Measurements from ENCODE around the gene TEK. TPM values are rescaled to one million over a fixed set of nuclear protein-coding genes. Genes with fewer than 3 reads are reported as not detected.

The TEK gene
- polyA plus RNA-seq, 2 of the 4 experiments (the other 2 are of a cell fraction) = 0.04 TPM; not detected in 1

DNA sequence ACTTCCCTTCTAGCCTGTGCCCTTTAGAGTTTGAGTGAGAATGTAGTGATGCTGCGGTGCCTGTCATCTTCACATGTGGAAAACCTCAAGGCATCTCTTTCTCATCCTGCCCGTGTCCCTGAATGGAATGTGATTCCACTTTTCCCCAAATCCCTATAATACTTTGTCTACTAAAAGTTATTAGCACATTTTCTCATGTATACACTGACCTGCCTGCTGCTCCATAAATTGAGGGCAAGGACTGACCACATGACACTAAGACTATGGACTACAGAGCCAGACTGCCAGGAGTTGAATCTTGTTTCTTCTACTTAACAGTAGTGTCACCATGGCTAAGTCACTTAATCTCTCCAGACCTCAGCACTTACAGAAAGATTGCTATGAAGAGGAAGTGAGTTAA is 93.0 kb downstream of the TEK start (continued):
- TF ChIP-seq, protein P1, sequence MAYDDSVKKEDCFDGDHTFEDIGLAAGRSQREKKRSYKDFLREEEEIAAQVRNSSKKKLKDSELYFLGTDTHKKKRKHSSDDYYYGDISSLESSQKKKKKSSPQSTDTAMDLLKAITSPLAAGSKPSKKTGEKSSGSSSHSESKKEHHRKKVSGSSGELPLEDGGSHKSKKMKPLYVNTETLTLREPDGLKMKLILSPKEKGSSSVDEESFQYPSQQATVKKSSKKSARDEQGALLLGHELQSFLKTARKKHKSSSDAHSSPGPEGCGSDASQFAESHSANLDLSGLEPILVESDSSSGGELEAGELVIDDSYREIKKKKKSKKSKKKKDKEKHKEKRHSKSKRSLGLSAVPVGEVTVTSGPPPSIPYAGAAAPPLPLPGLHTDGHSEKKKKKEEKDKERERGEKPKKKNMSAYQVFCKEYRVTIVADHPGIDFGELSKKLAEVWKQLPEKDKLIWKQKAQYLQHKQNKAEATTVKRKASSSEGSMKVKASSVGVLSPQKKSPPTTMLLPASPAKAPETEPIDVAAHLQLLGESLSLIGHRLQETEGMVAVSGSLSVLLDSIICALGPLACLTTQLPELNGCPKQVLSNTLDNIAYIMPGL (CRISPR knock-in tag; IDR thresholded peaks at IDR 0.05; ENCODE audit: borderline replicate concordance) = no peak
- TF ChIP-seq, protein P2, sequence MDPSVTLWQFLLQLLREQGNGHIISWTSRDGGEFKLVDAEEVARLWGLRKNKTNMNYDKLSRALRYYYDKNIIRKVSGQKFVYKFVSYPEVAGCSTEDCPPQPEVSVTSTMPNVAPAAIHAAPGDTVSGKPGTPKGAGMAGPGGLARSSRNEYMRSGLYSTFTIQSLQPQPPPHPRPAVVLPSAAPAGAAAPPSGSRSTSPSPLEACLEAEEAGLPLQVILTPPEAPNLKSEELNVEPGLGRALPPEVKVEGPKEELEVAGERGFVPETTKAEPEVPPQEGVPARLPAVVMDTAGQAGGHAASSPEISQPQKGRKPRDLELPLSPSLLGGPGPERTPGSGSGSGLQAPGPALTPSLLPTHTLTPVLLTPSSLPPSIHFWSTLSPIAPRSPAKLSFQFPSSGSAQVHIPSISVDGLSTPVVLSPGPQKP (IDR thresholded peaks at IDR 0.05; ENCODE audit: low read depth, low read length) = no peak
- TF ChIP-seq CHD4 (IDR thresholded peaks at IDR 0.05; ENCODE audit: borderline replicate concordance) (no peak), KDM1A (IDR thresholded peaks at IDR 0.05; ENCODE audit: low read depth) (no peak), HOXA7 (CRISPR knock-in tag; IDR thresholded peaks at IDR 0.05) (no peak), SMC3 (IDR thresholded peaks at IDR 0.05) (no peak), HEYL (CRISPR knock-in tag; IDR thresholded peaks at IDR 0.05) (no peak), ZSCAN20 (CRISPR knock-in tag; IDR thresholded peaks at IDR 0.05) (no peak), CBX2 (IDR thresholded peaks at IDR 0.05; ENCODE audit: borderline replicate concordance, low read depth) (no peak), KDM5A (IDR thresholded peaks at IDR 0.05) (no peak)
- TF ChIP-seq, protein P3, sequence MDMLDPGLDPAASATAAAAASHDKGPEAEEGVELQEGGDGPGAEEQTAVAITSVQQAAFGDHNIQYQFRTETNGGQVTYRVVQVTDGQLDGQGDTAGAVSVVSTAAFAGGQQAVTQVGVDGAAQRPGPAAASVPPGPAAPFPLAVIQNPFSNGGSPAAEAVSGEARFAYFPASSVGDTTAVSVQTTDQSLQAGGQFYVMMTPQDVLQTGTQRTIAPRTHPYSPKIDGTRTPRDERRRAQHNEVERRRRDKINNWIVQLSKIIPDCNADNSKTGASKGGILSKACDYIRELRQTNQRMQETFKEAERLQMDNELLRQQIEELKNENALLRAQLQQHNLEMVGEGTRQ (IDR thresholded peaks at IDR 0.05) = no peak

DNA sequence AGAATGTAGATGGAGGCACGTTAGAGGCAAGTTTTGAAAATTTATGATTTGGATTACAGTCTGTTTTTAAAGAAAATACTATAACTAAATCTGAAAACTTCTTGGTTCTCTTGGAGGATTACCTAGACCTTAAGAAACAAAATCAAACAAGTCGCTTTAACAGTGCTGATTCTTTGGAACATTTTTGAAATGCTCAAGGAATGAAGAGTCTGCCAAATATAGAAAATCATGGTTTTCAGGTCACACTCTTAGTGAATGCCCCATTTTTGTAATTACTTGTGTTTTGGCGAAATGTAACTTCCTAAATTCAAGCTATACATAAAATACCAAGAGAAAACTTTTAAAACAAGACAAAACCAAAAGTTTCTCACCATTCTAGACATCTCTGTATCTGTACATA is 94.8 kb downstream of the TEK start:
- no peak overlapping the region for H3K27ac ChIP-seq
- H3K4me2 ChIP-seq = no peak overlapping the region
- WGBS (ENCODE audit: missing lambda C conversion rate) = 13% methylated on average over 3 of the region's 3 CpGs
- ATAC-seq = no peak
- no peak overlapping the region for H3K4me3 ChIP-seq
- no peaks in the 10 kb centered on the region for H3K4me1 ChIP-seq
- no peak for FAIRE-seq
- no peak for TF ChIP-seq FOXS1 (CRISPR knock-in tag; IDR thresholded peaks at IDR 0.05)
- TF ChIP-seq ZFP36 (IDR thresholded peaks at IDR 0.05; ENCODE audit: borderline replicate concordance, partially characterized antibody) = no peak
- no peak for TF ChIP-seq JUN (IDR thresholded peaks at IDR 0.05)
- TF ChIP-seq SMC3 (IDR thresholded peaks at IDR 0.05) = no peak
- TF ChIP-seq KDM5A (IDR thresholded peaks at IDR 0.05) = no peak
- no peak for TF ChIP-seq MAZ (IDR thresholded peaks at IDR 0.05; ENCODE audit: borderline replicate concordance, low read depth, low read length)
- TF ChIP-seq FOSL2 (IDR thresholded peaks at IDR 0.05) = no peak
- no peak for TF ChIP-seq FOSL2 (CRISPR knock-in tag; IDR thresholded peaks at IDR 0.05)
- POLR2A ChIA-PET = no interaction called here
- DNase-seq (ENCODE audit: low read depth in 1 of 2, low spot score in 1 of 2) = no peak
- CTCF ChIA-PET = interaction anchor here (0.6 kb wide), 1 partner anchor 47 kb away, joined by 4 read pairs; no protein-coding TSS in a partner anchor
- H3K9me3 ChIP-seq = no peaks in the 10 kb centered on the region

DNA sequence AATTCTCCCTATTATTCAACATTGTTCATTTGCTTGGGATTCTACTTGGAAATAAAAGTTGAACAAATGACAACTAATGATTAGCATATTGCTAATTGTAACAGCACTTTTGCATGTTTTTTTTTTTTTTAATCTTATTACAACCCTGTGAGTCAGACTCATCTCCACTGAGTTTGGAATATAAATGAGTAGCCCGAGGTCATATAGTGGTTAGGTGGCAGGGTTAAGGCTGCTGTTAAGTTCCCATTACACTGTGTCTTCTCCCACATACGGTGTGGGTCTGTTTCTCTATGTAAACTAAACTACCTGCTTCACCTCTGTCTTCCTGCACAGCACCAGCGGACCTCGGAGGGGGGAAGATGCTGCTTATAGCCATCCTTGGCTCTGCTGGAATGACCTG is 95.6 kb downstream of the TEK start:
- DNase-seq (ENCODE audit: low read depth in 1 of 2, low spot score in 1 of 2) = no peak
- ChIA-PET POLR2A (no interaction called here), CTCF (interaction anchor here (0.6 kb wide), 1 partner anchor 48 kb away, joined by 4 read pairs; no protein-coding TSS in a partner anchor)
- FAIRE-seq = no peak
- no peak overlapping the region for H3K4me2 ChIP-seq
- no peak overlapping the region for H3K4me3 ChIP-seq
- 47% methylated on average over 4 of the region's 4 CpGs for WGBS (ENCODE audit: missing lambda C conversion rate)
- no peaks in the 10 kb centered on the region for H3K9me3 ChIP-seq
- no peaks in the 10 kb centered on the region for H3K4me1 ChIP-seq
- H3K27ac ChIP-seq = no peak overlapping the region
- no peak for ATAC-seq
- TF ChIP-seq, protein P4, sequence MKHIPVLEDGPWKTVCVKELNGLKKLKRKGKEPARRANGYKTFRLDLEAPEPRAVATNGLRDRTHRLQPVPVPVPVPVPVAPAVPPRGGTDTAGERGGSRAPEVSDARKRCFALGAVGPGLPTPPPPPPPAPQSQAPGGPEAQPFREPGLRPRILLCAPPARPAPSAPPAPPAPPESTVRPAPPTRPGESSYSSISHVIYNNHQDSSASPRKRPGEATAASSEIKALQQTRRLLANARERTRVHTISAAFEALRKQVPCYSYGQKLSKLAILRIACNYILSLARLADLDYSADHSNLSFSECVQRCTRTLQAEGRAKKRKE (CRISPR knock-in tag; IDR thresholded peaks at IDR 0.05; ENCODE audit: low read depth) = no peak
- TF ChIP-seq CEBPB (IDR thresholded peaks at IDR 0.05) = no peak
- TF ChIP-seq BHLHE40 (IDR thresholded peaks at IDR 0.05; ENCODE audit: low read depth, low read length) = no peak
- no peak for TF ChIP-seq MAZ (IDR thresholded peaks at IDR 0.05; ENCODE audit: borderline replicate concordance, low read depth, low read length)
- TF ChIP-seq PHF8 (IDR thresholded peaks at IDR 0.05; ENCODE audit: borderline replicate concordance, low read depth) = no peak
- no peak for TF ChIP-seq FOXS1 (CRISPR knock-in tag; IDR thresholded peaks at IDR 0.05)
- no peak for TF ChIP-seq CHD4 (IDR thresholded peaks at IDR 0.05; ENCODE audit: borderline replicate concordance)
